Right lobe of liver (tissue), 4 donors: Measurements from ENCODE around the gene CDH13.

Experiments
- POLR2A ChIP-seq: fragments of 450-650 bp; IDR thresholded peaks from one replicate; pipeline ENCODE4 v1.6.1; 2017; ENCODE audit warnings: antibody characterized with exemption, mild to moderate bottlenecking
- TF ChIP-seq, protein P1 (sequence below), 4 donors: fragments of 200-600 bp in 3 of 4; fragments of 450-650 bp in 1 of 4; IDR thresholded peaks; one replicate each; pipeline versions ENCODE4 v1.5.1 to v1.8.0; 2016 to 2022; ENCODE audit warnings: antibody characterized with exemption in 4 of 4, mild to moderate bottlenecking in 2 of 4
- donor health status: DM: no; HTN: no; CAD: no.
- donor health status: DM: no; HTN: no; CAD: no.
- donor health status: DM: no; HTN: yes; CAD: no.

DNA sequence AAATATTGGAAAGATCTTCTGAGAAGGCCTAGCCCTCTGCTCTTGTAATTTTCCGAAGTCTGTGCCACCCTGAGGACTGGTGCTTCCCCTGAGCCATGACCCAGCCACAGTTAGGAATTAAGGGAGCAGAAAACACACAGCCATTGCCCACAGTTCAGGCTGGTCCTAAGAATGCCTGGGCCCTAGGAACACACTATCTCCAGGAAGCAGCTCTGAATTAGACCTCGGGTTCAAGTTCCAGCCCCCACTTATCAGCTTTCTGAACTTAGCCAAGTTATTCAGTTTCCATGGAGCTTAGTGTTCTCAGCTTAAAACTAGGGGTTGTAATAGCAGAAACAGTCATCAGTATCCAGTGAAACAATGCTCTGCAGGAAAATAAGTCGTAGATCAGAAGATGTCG is 56.0 kb downstream of the CDH13 start:
- TF ChIP-seq, protein P1, sequence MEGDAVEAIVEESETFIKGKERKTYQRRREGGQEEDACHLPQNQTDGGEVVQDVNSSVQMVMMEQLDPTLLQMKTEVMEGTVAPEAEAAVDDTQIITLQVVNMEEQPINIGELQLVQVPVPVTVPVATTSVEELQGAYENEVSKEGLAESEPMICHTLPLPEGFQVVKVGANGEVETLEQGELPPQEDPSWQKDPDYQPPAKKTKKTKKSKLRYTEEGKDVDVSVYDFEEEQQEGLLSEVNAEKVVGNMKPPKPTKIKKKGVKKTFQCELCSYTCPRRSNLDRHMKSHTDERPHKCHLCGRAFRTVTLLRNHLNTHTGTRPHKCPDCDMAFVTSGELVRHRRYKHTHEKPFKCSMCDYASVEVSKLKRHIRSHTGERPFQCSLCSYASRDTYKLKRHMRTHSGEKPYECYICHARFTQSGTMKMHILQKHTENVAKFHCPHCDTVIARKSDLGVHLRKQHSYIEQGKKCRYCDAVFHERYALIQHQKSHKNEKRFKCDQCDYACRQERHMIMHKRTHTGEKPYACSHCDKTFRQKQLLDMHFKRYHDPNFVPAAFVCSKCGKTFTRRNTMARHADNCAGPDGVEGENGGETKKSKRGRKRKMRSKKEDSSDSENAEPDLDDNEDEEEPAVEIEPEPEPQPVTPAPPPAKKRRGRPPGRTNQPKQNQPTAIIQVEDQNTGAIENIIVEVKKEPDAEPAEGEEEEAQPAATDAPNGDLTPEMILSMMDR (IDR thresholded peaks at IDR 0.05) = no peak
- TF ChIP-seq POLR2A = no peak
